WTC11 (cell line): ENCODE measurements around the gene EPHB3.
A peak's percentile ranks its signal among the peaks of the same experiment; 100 is the strongest.

Source experiments
- CREB1 ChIP-seq: sonication (generic); formaldehyde crosslinking; IDR thresholded peaks from 2 replicates; pipeline ENCODE4 v1.8.0; 2023; ENCODE audit warnings: mild to moderate bottlenecking, missing genetic modification reagents
- CTCF ChIP-seq: fragments of 200-600 bp; IDR thresholded peaks from 2 replicates; pipeline ENCODE4 v1.8.0; 2022; ENCODE audit warnings: antibody characterized with exemption
- ELF4 ChIP-seq: sonication (generic); formaldehyde crosslinking; IDR thresholded peaks from 2 replicates; pipeline ENCODE4 v1.8.1; 2022; ENCODE audit warnings: low read depth, mild to moderate bottlenecking, moderate library complexity, missing genetic modification reagents
- ESRRA ChIP-seq: sonication (generic); formaldehyde crosslinking; IDR thresholded peaks from 2 replicates; pipeline ENCODE4 v1.8.1; 2022; ENCODE audit warnings: mild to moderate bottlenecking, missing genetic modification reagents, borderline replicate concordance
- NFE2L1 ChIP-seq: sonication (generic); formaldehyde crosslinking; IDR thresholded peaks from 2 replicates; pipeline ENCODE4 v1.8.1; 2023; ENCODE audit warnings: missing genetic modification reagents
- TCF7 ChIP-seq: sonication (generic); formaldehyde crosslinking; IDR thresholded peaks from 2 replicates; pipeline ENCODE4 v1.8.0; 2022; ENCODE audit warnings: mild to moderate bottlenecking, low read depth, missing genetic modification reagents, moderate library complexity
- TEAD4 ChIP-seq: sonication (generic); formaldehyde crosslinking; IDR thresholded peaks from 2 replicates; pipeline ENCODE4 v1.8.0; 2022; ENCODE audit warnings: mild to moderate bottlenecking, missing genetic modification reagents
- TF ChIP-seq, protein P1 (sequence below): sonication (generic); formaldehyde crosslinking; IDR thresholded peaks from 2 replicates; pipeline ENCODE4 v1.8.0; 2022; ENCODE audit warnings: mild to moderate bottlenecking, missing genetic modification reagents
- TF ChIP-seq, protein P2 (sequence below): sonication (generic); formaldehyde crosslinking; IDR thresholded peaks from 2 replicates; pipeline ENCODE4 v1.8.1; 2023; ENCODE audit warnings: mild to moderate bottlenecking, moderate library complexity, missing genetic modification reagents
- TF ChIP-seq, protein P3 (sequence below): sonication (generic); formaldehyde crosslinking; IDR thresholded peaks from 2 replicates; pipeline ENCODE4 v1.8.0; 2022; ENCODE audit warnings: missing genetic modification reagents

GRCh38 chr3:184525337-184526087 lies 36.1 kb upstream of the EPHB3 start:
- TF ChIP-seq, protein P1, sequence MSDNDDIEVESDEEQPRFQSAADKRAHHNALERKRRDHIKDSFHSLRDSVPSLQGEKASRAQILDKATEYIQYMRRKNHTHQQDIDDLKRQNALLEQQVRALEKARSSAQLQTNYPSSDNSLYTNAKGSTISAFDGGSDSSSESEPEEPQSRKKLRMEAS (CRISPR knock-in tag): no peak
- no peak for TF ChIP-seq ELF4
- TF ChIP-seq NFE2L1: 0 out of 2 replicates have a peak, but pooled peaks have one; percentile 25
- TF ChIP-seq CTCF: no peak
- TF ChIP-seq TCF7 (CRISPR knock-in tag): no peak
- TF ChIP-seq TEAD4 (CRISPR knock-in tag): no peak
- TF ChIP-seq ESRRA (CRISPR knock-in tag): no peak
- TF ChIP-seq, protein P2, sequence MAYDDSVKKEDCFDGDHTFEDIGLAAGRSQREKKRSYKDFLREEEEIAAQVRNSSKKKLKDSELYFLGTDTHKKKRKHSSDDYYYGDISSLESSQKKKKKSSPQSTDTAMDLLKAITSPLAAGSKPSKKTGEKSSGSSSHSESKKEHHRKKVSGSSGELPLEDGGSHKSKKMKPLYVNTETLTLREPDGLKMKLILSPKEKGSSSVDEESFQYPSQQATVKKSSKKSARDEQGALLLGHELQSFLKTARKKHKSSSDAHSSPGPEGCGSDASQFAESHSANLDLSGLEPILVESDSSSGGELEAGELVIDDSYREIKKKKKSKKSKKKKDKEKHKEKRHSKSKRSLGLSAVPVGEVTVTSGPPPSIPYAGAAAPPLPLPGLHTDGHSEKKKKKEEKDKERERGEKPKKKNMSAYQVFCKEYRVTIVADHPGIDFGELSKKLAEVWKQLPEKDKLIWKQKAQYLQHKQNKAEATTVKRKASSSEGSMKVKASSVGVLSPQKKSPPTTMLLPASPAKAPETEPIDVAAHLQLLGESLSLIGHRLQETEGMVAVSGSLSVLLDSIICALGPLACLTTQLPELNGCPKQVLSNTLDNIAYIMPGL (CRISPR knock-in tag): 0 out of 2 replicates have a peak, but pooled peaks have one; percentile 51
- TF ChIP-seq, protein P3, sequence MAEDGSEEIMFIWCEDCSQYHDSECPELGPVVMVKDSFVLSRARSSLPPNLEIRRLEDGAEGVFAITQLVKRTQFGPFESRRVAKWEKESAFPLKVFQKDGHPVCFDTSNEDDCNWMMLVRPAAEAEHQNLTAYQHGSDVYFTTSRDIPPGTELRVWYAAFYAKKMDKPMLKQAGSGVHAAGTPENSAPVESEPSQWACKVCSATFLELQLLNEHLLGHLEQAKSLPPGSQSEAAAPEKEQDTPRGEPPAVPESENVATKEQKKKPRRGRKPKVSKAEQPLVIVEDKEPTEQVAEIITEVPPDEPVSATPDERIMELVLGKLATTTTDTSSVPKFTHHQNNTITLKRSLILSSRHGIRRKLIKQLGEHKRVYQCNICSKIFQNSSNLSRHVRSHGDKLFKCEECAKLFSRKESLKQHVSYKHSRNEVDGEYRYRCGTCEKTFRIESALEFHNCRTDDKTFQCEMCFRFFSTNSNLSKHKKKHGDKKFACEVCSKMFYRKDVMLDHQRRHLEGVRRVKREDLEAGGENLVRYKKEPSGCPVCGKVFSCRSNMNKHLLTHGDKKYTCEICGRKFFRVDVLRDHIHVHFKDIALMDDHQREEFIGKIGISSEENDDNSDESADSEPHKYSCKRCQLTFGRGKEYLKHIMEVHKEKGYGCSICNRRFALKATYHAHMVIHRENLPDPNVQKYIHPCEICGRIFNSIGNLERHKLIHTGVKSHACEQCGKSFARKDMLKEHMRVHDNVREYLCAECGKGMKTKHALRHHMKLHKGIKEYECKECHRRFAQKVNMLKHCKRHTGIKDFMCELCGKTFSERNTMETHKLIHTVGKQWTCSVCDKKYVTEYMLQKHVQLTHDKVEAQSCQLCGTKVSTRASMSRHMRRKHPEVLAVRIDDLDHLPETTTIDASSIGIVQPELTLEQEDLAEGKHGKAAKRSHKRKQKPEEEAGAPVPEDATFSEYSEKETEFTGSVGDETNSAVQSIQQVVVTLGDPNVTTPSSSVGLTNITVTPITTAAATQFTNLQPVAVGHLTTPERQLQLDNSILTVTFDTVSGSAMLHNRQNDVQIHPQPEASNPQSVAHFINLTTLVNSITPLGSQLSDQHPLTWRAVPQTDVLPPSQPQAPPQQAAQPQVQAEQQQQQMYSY (CRISPR knock-in tag): no peak
- no peak for TF ChIP-seq CREB1 (CRISPR knock-in tag)
